Sigmoid colon (tissue), 7 donors: ENCODE results near the gene NUDT2. TPM values are rescaled to one million over a fixed set of nuclear protein-coding genes. Genes with fewer than 3 reads are reported as not detected.

Source experiments
- DNase-seq: peaks from one replicate; pipeline ENCODE4 v3.0.0-alpha.2; 2019
- H3K27ac ChIP-seq, 4 donors: fragments of 200-600 bp; sonication (generic); one replicate each; pipeline ENCODE4 v1.5.1; 2016 to 2019; ENCODE audit warnings: mild to moderate bottlenecking in 1 of 4
- H3K27me3 ChIP-seq, 3 donors: fragments of 200-600 bp; sonication (generic); one replicate each; pipeline ENCODE4 v1.5.1; 2019; ENCODE audit warnings: mild to moderate bottlenecking in 1 of 3
- H3K36me3 ChIP-seq, 4 donors: fragments of 200-600 bp; sonication (generic); one replicate each; pipeline ENCODE4 v1.5.1; 2016 to 2019
- H3K4me1 ChIP-seq, 4 donors: fragments of 200-600 bp; sonication (generic); one replicate each; pipeline ENCODE4 v1.5.1; 2017 to 2019
- H3K4me3 ChIP-seq, 4 donors: fragments of 200-600 bp; sonication (generic); one replicate each; pipeline ENCODE4 v1.5.1; 2017 to 2019; ENCODE audit warnings: mild to moderate bottlenecking in 2 of 4, moderate library complexity in 1 of 4
- H3K9me3 ChIP-seq, 4 donors: fragments of 200-600 bp in 3 of 4; sonication (generic) in 3 of 4; one replicate each; pipeline versions ENCODE4 v1.5.1 to v1.6.1; 2013 to 2019
- CTCF ChIP-seq, 4 experiments: fragments of 450-650 bp in 3 of 4; fragments of 200-600 bp in 1 of 4; IDR thresholded peaks; one replicate each; pipeline ENCODE4 v1.5.1; 2016 to 2019; ENCODE audit warnings: antibody characterized with exemption in 4 of 4, mild to moderate bottlenecking in 3 of 4, moderate library complexity in 2 of 4
- EP300 ChIP-seq, 4 donors: sonication (generic); formaldehyde crosslinking; IDR thresholded peaks; one replicate each; pipeline ENCODE4 v1.6.1; 2017; ENCODE audit warnings: antibody characterized with exemption in 4 of 4
- POLR2A ChIP-seq, 2 donors: fragments of 450-650 bp; IDR thresholded peaks; one replicate each; pipeline ENCODE4 v1.6.1; 2016; ENCODE audit warnings: antibody characterized with exemption in 2 of 2, mild to moderate bottlenecking in 2 of 2, moderate library complexity in 2 of 2
- POLR2AphosphoS5 ChIP-seq, 4 donors: sonication (generic); formaldehyde crosslinking; IDR thresholded peaks; one replicate each; pipeline ENCODE4 v1.6.1; 2017; ENCODE audit warnings: antibody characterized with exemption in 4 of 4
- WGBS, 2 donors: extraction: QIAGEN DNeasy Blood & Tissue Kit; methylation state at CpG; one replicate each; pipeline ENCODE4 v1.1.7; 2013; 5-methylcytosine and 5-hydroxymethylcytosine counted together
- intact Hi-C: fragments of 100-400 bp; cut with DNase I; formaldehyde crosslinking; loops from one replicate; pipeline ENCODE4 v1.15.1; 2023
- polyA plus RNA-seq, 3 donors: library from polyadenylated mRNA; stranded (reverse); fragments of 200-250 nt; gene quantifications; one replicate each; pipeline ENCODE4 v1.2.3, GENCODE V29; 2013
- total RNA-seq, 4 donors: library from RNA; depleted of rRNA; stranded (reverse); fragments of >200 nt; gene quantifications; one replicate each; pipeline ENCODE4 v1.1.0, GENCODE V29; 2016
- donor health status: healthy with polysubstance abuse.
- donor health status: Bipolar disorder and iron deficiency.
- donor health status: healthy.

Gene NUDT2
- total and polyA plus RNA-seq, 7 donors, result 12.1 to 59.9 (median 35.6) TPM

GRCh38 chr9:34382879-34383278 is 53.5 kb downstream of the NUDT2 start:
- WGBS, 2 donors, result 91 to 93% methylated on average over 3 of the region's 3 CpGs
- no peaks in the 10 kb centered on the region for H3K9me3 ChIP-seq
- no peak for DNase-seq
- TF ChIP-seq CTCF (IDR thresholded peaks at IDR 0.05) (no peak), POLR2AphosphoS5 (IDR thresholded peaks at IDR 0.05) (no peak), POLR2A (IDR thresholded peaks at IDR 0.05) (no peak), EP300 (IDR thresholded peaks at IDR 0.05) (no peak)
- no peak overlapping the region for H3K4me3 ChIP-seq
- intact Hi-C loops, result no loop called here
- H3K27me3 ChIP-seq, result no peaks in the 10 kb centered on the region
- no peak overlapping the region for H3K27ac ChIP-seq
- peaks cover 0 to 31% (median 25%) of the 10 kb centered on the region in 4 donors for H3K4me1 ChIP-seq
- H3K36me3 ChIP-seq, result no peaks in the 10 kb centered on the region

- TF ChIP-seq POLR2AphosphoS5 (IDR thresholded peaks at IDR 0.05) (no peak), CTCF (IDR thresholded peaks at IDR 0.05) (no peak), EP300 (IDR thresholded peaks at IDR 0.05) (no peak), POLR2A (IDR thresholded peaks at IDR 0.05) (no peak)
- Histone ChIP-seq H3K4me1 (peaks cover 0 to 29% (median 24%) of the 10 kb centered on the region in 4 donors), H3K27me3 (no peaks in the 10 kb centered on the region), H3K36me3 (no peaks in the 10 kb centered on the region), H3K27ac (no peak overlapping the region), H3K4me3 (no peak overlapping the region), H3K9me3 (no peaks in the 10 kb centered on the region)
- 83 to 94% methylated on average over 4 of the region's 4 CpGs for WGBS, 2 donors
- intact Hi-C loops, result no loop called here
- DNase-seq, result no peak
These were observed 54.5 kb downstream of the NUDT2 start for GRCh38 chr9:34383904-34384303.

GRCh38 chr9:34384368-34385165 is 55.2 kb downstream of the NUDT2 start:
- Histone ChIP-seq H3K36me3 (no peaks in the 10 kb centered on the region), H3K4me3 (no peak overlapping the region), H3K27me3 (no peaks in the 10 kb centered on the region), H3K27ac (no peak overlapping the region), H3K9me3 (no peaks in the 10 kb centered on the region), H3K4me1 (peaks cover 0 to 22% (median 19%) of the 10 kb centered on the region in 4 donors)
- DNase-seq, result no peak
- TF ChIP-seq CTCF (IDR thresholded peaks at IDR 0.05), result no peak
- no peak for TF ChIP-seq POLR2A (IDR thresholded peaks at IDR 0.05)
- TF ChIP-seq EP300 (IDR thresholded peaks at IDR 0.05), result no peak
- no peak for TF ChIP-seq POLR2AphosphoS5 (IDR thresholded peaks at IDR 0.05)
- 82 to 85% methylated on average over 7 of the region's 7 CpGs for WGBS, 2 donors
- intact Hi-C loops, result no loop called here

- Histone ChIP-seq H3K36me3 (no peaks in the 10 kb centered on the region), H3K27ac (no peak overlapping the region), H3K27me3 (no peaks in the 10 kb centered on the region), H3K4me3 (no peak overlapping the region), H3K4me1 (peaks cover 0 to 12% (median 8%) of the 10 kb centered on the region in 4 donors), H3K9me3 (no peaks in the 10 kb centered on the region)
- DNase-seq, result no peak
- intact Hi-C loops, result no loop called here
- 96 to 98% methylated on average over 6 of the region's 6 CpGs for WGBS, 2 donors
- TF ChIP-seq CTCF (IDR thresholded peaks at IDR 0.05) (no peak), POLR2AphosphoS5 (IDR thresholded peaks at IDR 0.05) (no peak), POLR2A (IDR thresholded peaks at IDR 0.05) (no peak)
These were observed 56.3 kb downstream of the NUDT2 start for GRCh38 chr9:34385561-34386230.
